Measurements from ENCODE around the gene FAR2. TPM values are rescaled to one million over a fixed set of nuclear protein-coding genes. Genes with fewer than 3 reads are reported as not detected.

FAR2 gene
- polyA plus RNA-seq, 3 donors, result 14.8 to 38.0 (median 35.8) TPM

GRCh38 chr12:29158115-29158763 lies 9.2 kb downstream of the FAR2 start:
- H2AFZ ChIP-seq (ENCODE audit: insufficient read depth, low read depth, low read length, poor library complexity, severe bottlenecking), result no peak overlapping the region
- no peaks in the 10 kb centered on the region for H4K20me1 ChIP-seq (ENCODE audit: insufficient read depth, low read length)
- DNase-seq, result peak; percentile 73 to 84 (median 82)
- H3K36me3 ChIP-seq (replicated peaks in 1 of 2; ENCODE audit: control insufficient read depth in 1 of 2, insufficient read depth in 2 of 2, low read length in 2 of 2), result no peaks in the 10 kb centered on the region
- H3K4me3 ChIP-seq (replicated peaks in 1 of 3; ENCODE audit: low read depth in 2 of 3, low read length in 3 of 3), result peak overlapping the region in 2 of 3 experiments; percentile 19 to 37
- TF ChIP-seq CTCF (IDR thresholded peaks at IDR 0.05), result no peak
- peak overlapping the region; percentile 13 to 88 for H3K27ac ChIP-seq (ENCODE audit: low read depth in 1 of 2, low read length in 2 of 2)
- H3K4me2 ChIP-seq (replicated peaks; ENCODE audit: extremely low read depth, low read length, poor library complexity, severe bottlenecking), result peak overlapping the region; percentile 61
- Mint-ChIP-seq H3K4me3 (peak overlapping the region in 1 of 2 donors; percentile 72), H3K4me1 (peaks cover 67% of the 10 kb centered on the region), H3K27me3 (ENCODE audit: low read depth in 3 of 3) (no peaks in the 10 kb centered on the region), H3K36me3 (peaks cover 3 to 6% of the 10 kb centered on the region in 2 donors), H3K27ac (peak overlapping the region; percentile 87 to 95 (median 93)), H3K9me3 (no peaks in the 10 kb centered on the region)
- no peaks in the 10 kb centered on the region for H3K27me3 ChIP-seq (ENCODE audit: control insufficient read depth in 2 of 2, insufficient read depth in 2 of 2, low read length in 2 of 2)
- intact Hi-C loops (cut with micrococcal nuclease), result loop anchor here (5.0 to 10.0 kb wide), 4 partner anchors 47 to 93 kb away; no protein-coding TSS in a partner anchor
- H3K79me2 ChIP-seq (ENCODE audit: insufficient read depth, low read length), result peaks cover 84% of the 10 kb centered on the region
- no CpG with 5 or more reads among the region's 2 CpGs for WGBS (ENCODE audit: insufficient coverage)
- H3K4me1 ChIP-seq (ENCODE audit: control insufficient read depth in 1 of 2, insufficient read depth in 2 of 2, low read length in 2 of 2), result peaks cover 63 to 76% of the 10 kb centered on the region in 2 donors
- no peaks in the 10 kb centered on the region for H3K9me3 ChIP-seq (replicated peaks in 1 of 2; ENCODE audit: control insufficient read depth in 1 of 2, insufficient read depth in 1 of 2, low read length in 2 of 2)
- peak overlapping the region; percentile 0 for H3K9ac ChIP-seq (ENCODE audit: insufficient read depth, low read length, poor library complexity, severe bottlenecking)

DNA sequence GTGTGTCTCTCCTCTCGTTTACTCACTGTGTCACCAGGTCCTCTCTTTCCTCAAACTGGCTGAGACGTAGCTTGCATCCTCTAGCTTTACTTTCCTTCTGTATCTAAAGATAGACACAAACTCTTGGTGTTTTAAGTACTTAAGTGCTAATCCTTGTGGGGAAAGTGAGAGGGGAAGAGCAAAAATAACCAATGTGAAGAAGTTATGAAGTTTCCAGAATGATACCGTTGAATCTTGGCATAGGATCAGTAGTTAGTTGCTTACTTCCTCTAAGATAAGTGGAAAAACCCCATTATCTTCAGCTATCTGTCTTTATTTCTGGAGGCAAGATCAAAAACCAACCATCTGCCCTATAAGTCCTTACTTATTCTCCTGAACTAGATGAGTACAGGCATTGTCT lies 10.6 kb downstream of the FAR2 start:
- no CpG with 5 or more reads among the region's 3 CpGs for WGBS (ENCODE audit: insufficient coverage)
- Mint-ChIP-seq H3K4me3 (peak overlapping the region; percentile 18 to 42), H3K9me3 (no peaks in the 10 kb centered on the region), H3K4me1 (peaks cover 70% of the 10 kb centered on the region), H3K27me3 (ENCODE audit: low read depth in 3 of 3) (peaks cover 0 to 4% (median 0%) of the 10 kb centered on the region in 3 donors), H3K27ac (peak overlapping the region; percentile 87 to 95 (median 93)), H3K36me3 (peaks cover 3 to 9% of the 10 kb centered on the region in 2 donors)
- no peak overlapping the region for H2AFZ ChIP-seq (ENCODE audit: insufficient read depth, low read depth, low read length, poor library complexity, severe bottlenecking)
- no peak for TF ChIP-seq CTCF (IDR thresholded peaks at IDR 0.05)
- no peaks in the 10 kb centered on the region for H4K20me1 ChIP-seq (ENCODE audit: insufficient read depth, low read length)
- intact Hi-C loops (cut with micrococcal nuclease), result loop anchor here (1.0 to 10.0 kb wide), 6 partner anchors 10 to 265 kb away; partner anchors contain the start of gene FAR2 (in 1 of the 2)
- H3K27ac ChIP-seq (ENCODE audit: low read depth in 1 of 2, low read length in 2 of 2), result peak overlapping the region; percentile 60 to 88
- H3K36me3 ChIP-seq (replicated peaks in 1 of 2; ENCODE audit: control insufficient read depth in 1 of 2, insufficient read depth in 2 of 2, low read length in 2 of 2), result no peaks in the 10 kb centered on the region
- H3K79me2 ChIP-seq (ENCODE audit: insufficient read depth, low read length), result peaks cover 78% of the 10 kb centered on the region
- H3K4me1 ChIP-seq (ENCODE audit: control insufficient read depth in 1 of 2, insufficient read depth in 2 of 2, low read length in 2 of 2), result peaks cover 66 to 76% of the 10 kb centered on the region in 2 donors
- H3K4me3 ChIP-seq (replicated peaks in 1 of 3; ENCODE audit: low read depth in 2 of 3, low read length in 3 of 3), result peak overlapping the region in 2 of 3 experiments; percentile 19 to 37
- no peaks in the 10 kb centered on the region for H3K27me3 ChIP-seq (ENCODE audit: control insufficient read depth in 2 of 2, insufficient read depth in 2 of 2, low read length in 2 of 2)
- peak overlapping the region; percentile 61 for H3K4me2 ChIP-seq (replicated peaks; ENCODE audit: extremely low read depth, low read length, poor library complexity, severe bottlenecking)
- no peaks in the 10 kb centered on the region for H3K9me3 ChIP-seq (replicated peaks in 1 of 2; ENCODE audit: control insufficient read depth in 1 of 2, insufficient read depth in 1 of 2, low read length in 2 of 2)
- DNase-seq, result peak in 2 of 3 donors; percentile 39 to 50
- H3K9ac ChIP-seq (ENCODE audit: insufficient read depth, low read length, poor library complexity, severe bottlenecking), result no peak overlapping the region

Data from CD14-positive monocyte (primary cell).